Prostate gland (tissue), 2 donors: ENCODE results near the gene CES5A.

Experiments used
- CTCF ChIP-seq, 4 experiments: fragments of 200-600 bp in 2 of 4; fragments of 450-650 bp in 2 of 4; sonication (generic) in 2 of 4; IDR thresholded peaks; 1 replicate in 3 of 4; 2 replicates in 1 of 4; pipeline ENCODE4 v1.5.1; 2016 to 2019; ENCODE audit warnings: antibody characterized with exemption in 4 of 4, mild to moderate bottlenecking in 2 of 4, moderate library complexity in 2 of 4
- POLR2A ChIP-seq: fragments of 450-650 bp; IDR thresholded peaks from one replicate; pipeline ENCODE4 v1.6.1; 2016; ENCODE audit warnings: antibody characterized with exemption, mild to moderate bottlenecking

DNA sequence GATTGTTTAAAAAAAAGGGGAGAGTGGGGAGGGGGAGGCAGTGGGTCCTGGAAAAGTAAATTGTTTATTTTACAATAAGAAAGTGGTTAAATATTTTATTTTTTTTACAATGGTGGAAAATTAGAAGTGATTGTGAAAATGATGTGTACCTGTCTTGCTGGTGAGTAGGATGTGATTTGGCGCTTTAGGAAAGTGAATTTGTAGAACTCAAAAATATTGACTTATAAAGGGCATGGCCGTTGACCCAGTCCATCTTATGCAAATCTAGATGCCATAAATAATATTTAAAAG lies 32.1 kb downstream of the CES5A start:
- no peak for TF ChIP-seq CTCF (IDR thresholded peaks at IDR 0.05)
- TF ChIP-seq POLR2A = no peak
